ENCODE measurements around the gene LYPD4.
"Not testable (repeated sequence)": the region's sequence is repeated elsewhere in the genome, so short reads cannot be mapped to it uniquely, and the experiment has no call there.

Gene LYPD4

GRCh38 chr19:41796362-41796761 lies 48.1 kb downstream of the LYPD4 start, which contains the start of gene CEACAM3:
TSS of gene CEACAM3 (plus strand) at chr19:41796587. CDS start at chr19:41796678, 91 bp downstream.
- no peak within 1 kb of the TSS for H3K4me3 ChIP-seq (ENCODE audit: insufficient read length, low read depth)
- peaks cover 12% of the 10 kb centered on the region for H3K27me3 ChIP-seq (ENCODE audit: insufficient read depth, insufficient read length)
- H3K9ac ChIP-seq (ENCODE audit: insufficient read length, low read depth): no peak within 1 kb of the TSS
- no peak for TF ChIP-seq ZNF274 (IDR thresholded peaks at IDR 0.05; ENCODE audit: low read depth, low read length)
- TF ChIP-seq YY1 (IDR thresholded peaks at IDR 0.05; ENCODE audit: insufficient read depth, insufficient read length): no peak
- TF ChIP-seq SUZ12 (IDR thresholded peaks at IDR 0.05; ENCODE audit: extremely low read depth, insufficient read depth, insufficient read length): no peak
- H3K36me3 ChIP-seq (ENCODE audit: insufficient read depth, insufficient read length, low read length): no peaks in the 10 kb centered on the region
- no peaks in the 10 kb centered on the region for H3K4me1 ChIP-seq (ENCODE audit: insufficient read depth, insufficient read length)
- DNase-seq (ENCODE audit: low read depth, low spot score): no peak
- peaks cover 4% of the 10 kb centered on the region; the same call in 1 of the 2 replicates for H3K9me3 ChIP-seq (ENCODE audit: insufficient read depth, low read length)

GRCh38 chr19:41795031-41795461 lies 49.4 kb downstream of the LYPD4 start:
- TF ChIP-seq ZNF274 (IDR thresholded peaks at IDR 0.05; ENCODE audit: low read depth, low read length) (no peak), YY1 (IDR thresholded peaks at IDR 0.05; ENCODE audit: insufficient read depth, insufficient read length) (no peak), SUZ12 (IDR thresholded peaks at IDR 0.05; ENCODE audit: extremely low read depth, insufficient read depth, insufficient read length) (no peak)
- H3K9me3 ChIP-seq (ENCODE audit: insufficient read depth, low read length): no peaks in the 10 kb centered on the region
- H3K27me3 ChIP-seq (ENCODE audit: insufficient read depth, insufficient read length): peaks cover 12% of the 10 kb centered on the region
- no peaks in the 10 kb centered on the region for H3K4me1 ChIP-seq (ENCODE audit: insufficient read depth, insufficient read length)
- no peaks in the 10 kb centered on the region for H3K36me3 ChIP-seq (ENCODE audit: insufficient read depth, insufficient read length, low read length)
- no peak overlapping the region for H3K9ac ChIP-seq (ENCODE audit: insufficient read length, low read depth)
- no peak overlapping the region for H3K4me3 ChIP-seq (ENCODE audit: insufficient read length, low read depth)
- peak; percentile 9 for DNase-seq (ENCODE audit: low read depth, low spot score)

- Histone ChIP-seq H3K4me1 (ENCODE audit: insufficient read depth, insufficient read length) (no peaks in the 10 kb centered on the region), H3K27me3 (ENCODE audit: insufficient read depth, insufficient read length) (peaks cover 12% of the 10 kb centered on the region), H3K4me3 (ENCODE audit: insufficient read length, low read depth) (no peak overlapping the region), H3K9ac (ENCODE audit: insufficient read length, low read depth) (no peak overlapping the region), H3K36me3 (ENCODE audit: insufficient read depth, insufficient read length, low read length) (no peaks in the 10 kb centered on the region), H3K9me3 (ENCODE audit: insufficient read depth, low read length) (no peaks in the 10 kb centered on the region)
- TF ChIP-seq ZNF274 (IDR thresholded peaks at IDR 0.05; ENCODE audit: low read depth, low read length) (no peak), YY1 (IDR thresholded peaks at IDR 0.05; ENCODE audit: insufficient read depth, insufficient read length) (no peak), SUZ12 (IDR thresholded peaks at IDR 0.05; ENCODE audit: extremely low read depth, insufficient read depth, insufficient read length) (no peak)
- no peak for DNase-seq (ENCODE audit: low read depth, low spot score)
Observed at GRCh38 chr19:41793414-41793727, 51.1 kb downstream of the LYPD4 start.

- Histone ChIP-seq H3K9ac (ENCODE audit: insufficient read length, low read depth) (no peak overlapping the region), H3K27me3 (ENCODE audit: insufficient read depth, insufficient read length) (peaks cover 12% of the 10 kb centered on the region), H3K4me1 (ENCODE audit: insufficient read depth, insufficient read length) (no peaks in the 10 kb centered on the region), H3K4me3 (ENCODE audit: insufficient read length, low read depth) (no peak overlapping the region), H3K9me3 (ENCODE audit: insufficient read depth, low read length) (no peaks in the 10 kb centered on the region), H3K36me3 (ENCODE audit: insufficient read depth, insufficient read length, low read length) (no peaks in the 10 kb centered on the region)
- TF ChIP-seq ZNF274 (IDR thresholded peaks at IDR 0.05; ENCODE audit: low read depth, low read length): no peak
- no peak for TF ChIP-seq SUZ12 (IDR thresholded peaks at IDR 0.05; ENCODE audit: extremely low read depth, insufficient read depth, insufficient read length)
- no peak for TF ChIP-seq YY1 (IDR thresholded peaks at IDR 0.05; ENCODE audit: insufficient read depth, insufficient read length)
- DNase-seq (ENCODE audit: low read depth, low spot score): peak; percentile 20
Observed at GRCh38 chr19:41792513-41793413, 51.7 kb downstream of the LYPD4 start.

- H3K4me1 ChIP-seq (ENCODE audit: insufficient read depth, insufficient read length); DNase-seq (ENCODE audit: low read depth, low spot score); H3K36me3 ChIP-seq (ENCODE audit: insufficient read depth, insufficient read length, low read length); H3K4me3 ChIP-seq (ENCODE audit: insufficient read length, low read depth); H3K9ac ChIP-seq (ENCODE audit: insufficient read length, low read depth); H3K9me3 ChIP-seq (ENCODE audit: insufficient read depth, low read length): not testable (repeated sequence)
- H3K27me3 ChIP-seq (ENCODE audit: insufficient read depth, insufficient read length): peaks cover 30% of the 10 kb centered on the region
Observed at GRCh38 chr19:41789053-41789452, 55.4 kb downstream of the LYPD4 start.

- not testable (repeated sequence) for H3K4me3 ChIP-seq (ENCODE audit: insufficient read length, low read depth); DNase-seq (ENCODE audit: low read depth, low spot score); H3K9me3 ChIP-seq (ENCODE audit: insufficient read depth, low read length); H3K9ac ChIP-seq (ENCODE audit: insufficient read length, low read depth); H3K36me3 ChIP-seq (ENCODE audit: insufficient read depth, insufficient read length, low read length); H3K4me1 ChIP-seq (ENCODE audit: insufficient read depth, insufficient read length)
- peaks cover 30% of the 10 kb centered on the region for H3K27me3 ChIP-seq (ENCODE audit: insufficient read depth, insufficient read length)
Observed at GRCh38 chr19:41788518-41788917, 56.0 kb downstream of the LYPD4 start.

All from NT2/D1 (cell line).